Activated naive CD4-positive, alpha-beta T cell (primary cell): Measurements from ENCODE around the gene VWA8.

ENCODE experiments used
- DNase-seq, 4 experiments: peaks; one replicate each; lab custom pipeline; 2025; lab: John Stamatoyannopoulos, UW

Gene VWA8

DNA sequence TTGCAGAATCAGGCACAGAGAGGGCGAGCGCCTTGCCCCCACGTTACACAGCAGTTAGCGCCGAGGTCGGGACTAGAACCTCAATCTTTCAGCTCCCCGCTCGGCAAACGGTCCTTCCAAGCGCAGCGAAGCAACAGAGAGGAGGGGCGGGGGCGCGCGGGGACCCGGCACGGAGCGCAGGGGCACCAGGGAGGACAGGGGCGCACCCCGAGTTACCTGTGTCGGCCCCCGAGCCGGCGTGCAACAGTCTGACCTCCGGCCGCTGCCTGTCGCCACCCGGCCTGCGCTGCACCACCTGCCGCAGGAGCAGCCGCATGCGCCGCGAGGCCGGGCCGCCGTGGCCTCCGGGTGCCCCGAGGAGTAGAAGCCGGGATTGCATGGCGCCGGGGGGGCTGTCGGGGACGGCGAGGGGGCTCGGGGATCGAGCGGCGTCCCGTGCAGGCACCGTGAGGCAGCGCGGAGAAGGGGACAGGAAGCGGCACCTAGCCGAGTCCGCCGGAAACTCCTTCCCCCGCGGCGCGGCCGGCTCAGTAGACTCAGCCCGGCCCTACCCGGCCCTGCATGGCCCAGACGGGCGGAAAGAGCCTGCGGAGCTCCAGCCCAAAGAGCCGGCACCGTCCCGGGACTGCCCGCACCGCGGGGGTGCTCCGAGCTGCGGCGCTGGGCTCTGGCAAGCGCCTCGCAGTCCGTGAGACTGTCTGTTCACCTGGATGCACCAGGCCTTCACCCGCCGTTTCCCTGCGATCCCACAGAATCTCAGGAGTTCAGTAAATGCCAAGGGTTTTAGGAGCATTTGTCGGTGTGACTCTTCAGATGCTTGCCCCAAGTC lies at the start of gene VWA8:
Gene VWA8, minus strand, starts transcription at position 473 of the 829 bp plus-strand sequence. Its CDS starts 94 bp downstream, at position 379.
- peak; percentile 70 to 79 (median 72) for DNase-seq

DNA sequence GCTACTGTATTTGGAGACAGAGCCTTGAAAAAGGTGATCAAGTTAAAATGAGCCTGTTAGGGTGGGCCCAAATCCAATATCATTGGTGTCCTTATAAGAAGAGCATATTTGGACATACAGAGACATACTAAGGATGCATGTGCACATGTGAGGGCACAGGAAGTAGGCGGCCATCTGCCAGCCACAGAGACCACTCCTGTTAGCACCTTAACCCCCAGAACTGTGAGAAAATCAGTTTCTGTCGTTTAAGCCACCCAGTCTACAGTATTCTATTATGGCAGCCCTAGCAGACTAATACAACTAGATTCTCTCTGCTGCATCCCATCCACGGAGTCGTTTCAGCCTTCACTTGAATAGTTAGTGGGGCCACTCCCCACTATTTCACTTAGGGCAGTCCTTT lies 48.1 kb upstream of the VWA8 start:
- DNase-seq = no peak

DNA sequence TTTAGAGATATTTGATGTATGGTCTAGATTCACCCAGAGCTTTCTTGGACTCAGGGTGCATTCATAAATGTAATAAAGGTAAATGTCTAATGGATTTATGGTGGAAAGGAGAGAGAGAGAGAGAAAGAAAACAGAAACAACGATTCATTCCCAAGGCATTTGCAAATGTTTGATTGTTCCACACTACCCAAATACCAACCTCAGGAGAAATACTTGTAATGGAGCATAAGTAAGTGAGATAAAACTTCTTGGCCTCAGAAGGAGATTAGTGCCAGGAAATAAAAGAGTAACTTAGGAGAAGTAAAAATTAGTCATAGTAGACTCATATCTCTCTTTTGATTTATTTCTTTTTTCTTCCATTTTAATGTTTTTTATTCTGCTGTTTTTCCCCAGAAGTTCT lies 46.9 kb upstream of the VWA8 start:
- DNase-seq = no peak

GRCh38 chr13:42002066-42002465 lies 41.2 kb upstream of the VWA8 start:
- DNase-seq = no peak

DNA sequence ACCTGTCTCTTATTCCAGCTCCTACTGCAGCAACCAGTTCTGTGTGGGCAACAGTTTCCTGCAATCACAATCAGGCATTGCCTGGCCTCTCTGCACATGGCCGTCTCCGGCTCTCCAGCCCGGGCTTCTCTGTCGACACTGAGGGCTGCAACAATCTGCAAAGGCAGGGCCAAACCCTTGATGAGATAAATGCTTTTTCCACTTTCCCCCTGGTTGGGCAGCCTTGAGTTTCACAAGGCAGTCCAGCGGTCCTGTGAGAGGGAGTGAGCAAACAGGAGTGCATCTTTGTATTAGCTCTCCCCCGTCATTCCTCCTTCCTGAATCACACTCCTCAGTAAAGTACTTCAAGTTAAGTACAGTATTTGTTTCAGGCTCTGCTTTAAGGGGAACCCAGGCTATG lies 40.7 kb upstream of the VWA8 start:
- DNase-seq = no peak

GRCh38 chr13:42000846-42001245 lies 39.9 kb upstream of the VWA8 start:
- DNase-seq = no peak

DNA sequence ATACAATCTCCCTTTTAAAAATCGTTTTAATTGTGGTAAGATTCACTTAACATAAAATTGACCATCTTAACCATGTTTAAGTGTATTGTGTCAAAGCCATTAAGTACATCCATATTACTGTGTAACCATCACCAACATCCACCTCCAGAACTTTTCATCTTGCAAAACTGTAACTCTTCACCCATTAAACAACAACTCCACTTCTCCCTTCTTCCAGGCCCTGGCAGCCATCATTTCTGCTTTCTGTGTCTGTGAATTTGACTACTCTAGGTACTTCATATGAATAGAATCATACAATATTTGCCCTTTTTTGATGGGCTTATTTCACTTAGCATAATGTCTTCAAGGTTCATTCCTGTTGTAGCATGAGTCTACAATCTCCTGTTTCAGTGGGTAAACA lies 36.5 kb upstream of the VWA8 start:
- DNase-seq = no peak

DNA sequence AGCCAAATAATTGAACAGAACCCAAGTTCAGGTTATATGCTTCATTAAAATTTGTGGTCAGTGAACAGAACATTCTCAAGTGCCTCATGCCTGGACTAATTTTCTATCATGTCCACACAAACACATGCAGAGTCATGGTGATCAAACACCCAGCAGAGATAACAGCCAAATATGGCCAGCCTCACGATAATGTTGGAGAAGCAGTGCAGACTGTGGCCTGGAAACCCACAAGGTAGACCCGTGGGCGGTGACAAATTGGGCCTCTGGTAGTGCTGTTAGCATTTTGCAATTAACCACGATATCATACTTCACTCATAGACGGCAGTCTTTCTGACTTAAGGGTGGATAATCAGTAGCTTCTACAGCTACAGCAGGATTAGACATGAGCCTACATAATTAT lies 35.0 kb upstream of the VWA8 start:
- DNase-seq = no peak

GRCh38 chr13:41995336-41995735 lies 34.4 kb upstream of the VWA8 start:
- no peak for DNase-seq

DNA sequence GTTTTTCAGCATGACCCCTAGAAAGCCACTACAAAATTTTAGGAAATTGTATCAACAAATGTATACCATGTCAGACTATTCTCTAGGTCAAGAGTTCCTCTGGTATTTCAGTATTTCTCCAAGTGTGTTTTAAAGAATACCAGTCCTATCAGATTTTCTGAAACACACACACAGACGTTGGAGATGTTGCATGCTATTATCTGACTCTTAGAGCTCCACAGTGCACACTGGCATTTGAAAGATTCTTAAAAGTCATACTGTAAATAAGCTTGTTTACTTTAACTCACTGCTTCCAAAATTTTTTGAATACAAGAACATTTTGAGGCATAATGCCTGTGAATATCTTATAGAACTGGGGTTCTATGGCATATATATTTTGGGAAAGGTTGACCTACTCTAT lies 33.8 kb upstream of the VWA8 start:
- no peak for DNase-seq

DNA sequence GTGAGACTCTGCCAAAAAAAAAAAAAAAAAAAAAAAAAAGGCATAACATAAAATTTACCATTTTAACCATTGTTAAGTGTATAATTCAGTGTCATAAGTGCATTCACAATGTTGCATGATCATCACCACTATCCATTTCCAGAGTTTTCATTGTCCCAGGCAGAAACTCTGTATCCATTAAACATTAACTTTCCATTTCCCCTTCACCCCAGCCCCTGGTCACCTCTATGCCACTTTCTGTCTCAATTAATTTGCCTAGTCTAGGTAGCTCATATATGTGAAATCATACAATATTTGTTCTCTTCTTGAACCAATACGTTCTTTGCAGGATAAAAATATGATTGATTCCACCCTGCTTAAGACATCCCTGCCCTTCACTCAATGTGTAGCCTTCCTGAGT lies 31.0 kb upstream of the VWA8 start:
- no peak for DNase-seq

GRCh38 chr13:41988244-41988643 lies 27.3 kb upstream of the VWA8 start:
- DNase-seq = no peak

DNA sequence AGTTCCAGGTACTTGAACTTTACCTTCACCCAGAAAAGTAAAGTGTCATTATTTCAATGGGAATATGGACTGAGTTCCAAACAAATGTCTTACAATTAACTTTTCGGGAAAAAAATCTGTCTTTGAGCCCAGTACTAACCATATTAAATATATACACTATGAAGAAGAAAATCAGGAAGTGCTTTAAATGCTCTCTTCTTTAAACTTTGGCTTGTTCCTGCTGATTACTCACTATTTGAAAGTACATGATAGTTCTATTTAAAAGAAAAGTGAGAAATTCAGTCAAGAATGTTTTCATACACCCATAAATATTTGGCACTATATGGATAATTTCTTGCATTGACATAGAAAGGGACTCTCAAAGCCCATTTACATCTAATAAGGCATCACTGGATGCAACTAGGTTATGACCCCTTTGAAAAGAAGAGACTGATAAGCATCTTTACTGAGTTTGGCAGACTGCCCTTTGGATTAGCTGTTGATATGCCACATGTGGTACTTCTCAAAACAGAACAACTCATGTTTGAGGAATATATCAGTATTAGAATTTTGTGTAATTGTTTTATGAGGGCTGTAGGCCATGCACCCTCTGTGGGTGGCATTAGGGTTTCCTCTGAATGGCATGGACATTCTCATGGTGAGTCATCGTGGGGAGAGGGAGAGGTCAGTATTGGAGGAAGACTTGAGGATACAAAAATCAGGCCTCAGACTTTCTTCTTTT lies 25.0 kb upstream of the VWA8 start:
- DNase-seq = no peak

- no peak for DNase-seq
These were observed 21.2 kb upstream of the VWA8 start for GRCh38 chr13:41981951-41982715.

- no peak for DNase-seq
These were observed 17.1 kb upstream of the VWA8 start for GRCh38 chr13:41978007-41978406.

- DNase-seq = no peak
These were observed 15.6 kb upstream of the VWA8 start for GRCh38 chr13:41976476-41976875.

DNA sequence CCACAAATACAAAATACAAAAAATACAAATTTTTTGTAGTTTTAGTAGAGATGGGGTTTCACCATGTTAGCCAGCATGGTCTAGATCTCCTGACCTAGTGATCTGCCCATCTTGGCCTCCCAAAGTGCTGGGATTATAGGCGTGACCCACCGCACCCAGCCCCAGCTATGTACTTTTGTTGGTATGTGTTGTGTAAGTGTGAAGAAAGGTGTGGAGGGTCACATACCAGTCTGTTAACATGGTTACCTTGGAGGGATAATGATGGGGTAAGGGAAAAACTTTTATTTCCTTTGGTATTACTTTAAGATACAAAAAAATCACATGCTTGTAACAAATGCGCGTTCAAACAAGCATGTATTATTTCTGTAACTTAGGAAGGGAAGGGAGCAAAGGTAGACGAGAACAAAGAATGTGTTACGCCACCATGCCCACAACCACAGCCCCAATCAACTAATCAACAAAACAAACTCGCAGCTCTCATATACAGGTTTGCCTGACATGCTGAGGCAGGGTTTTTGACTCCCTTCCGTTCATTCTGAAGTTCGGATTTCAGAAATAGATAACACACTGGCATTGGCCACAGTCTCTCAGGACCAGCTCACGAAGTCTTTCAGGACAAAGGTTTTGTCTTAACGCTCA lies 13.5 kb upstream of the VWA8 start:
- DNase-seq = no peak

DNA sequence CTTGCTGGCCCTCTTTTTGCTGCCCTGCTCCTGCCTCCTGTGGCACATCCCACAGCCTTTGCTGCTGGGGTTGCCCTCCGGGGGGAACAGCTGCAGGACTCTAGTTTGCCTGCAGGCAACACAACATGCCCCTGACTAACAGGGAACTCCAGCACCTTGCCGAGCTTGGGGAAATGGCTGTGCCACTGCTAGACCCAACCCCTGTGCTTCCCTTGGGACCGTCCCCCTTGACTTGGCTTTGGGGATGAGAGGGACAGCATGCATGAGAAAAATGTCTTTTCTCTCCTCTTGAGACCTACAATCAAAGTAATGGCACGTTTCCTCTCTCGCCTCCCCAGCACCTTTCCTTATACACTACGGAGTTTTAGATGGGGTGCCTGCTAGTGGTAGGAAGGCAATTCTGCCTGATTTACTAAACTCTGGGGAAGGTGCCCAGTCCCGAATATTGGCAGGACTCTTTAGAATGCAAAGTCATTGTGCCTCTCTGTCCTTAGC lies 12.4 kb upstream of the VWA8 start:
- DNase-seq = no peak

GRCh38 chr13:41971848-41972247 lies 10.9 kb upstream of the VWA8 start:
- no peak for DNase-seq

GRCh38 chr13:41970918-41971317 lies 10.0 kb upstream of the VWA8 start:
- no peak for DNase-seq

- DNase-seq = no peak
These were observed 9.1 kb upstream of the VWA8 start for GRCh38 chr13:41970022-41970421.

DNA sequence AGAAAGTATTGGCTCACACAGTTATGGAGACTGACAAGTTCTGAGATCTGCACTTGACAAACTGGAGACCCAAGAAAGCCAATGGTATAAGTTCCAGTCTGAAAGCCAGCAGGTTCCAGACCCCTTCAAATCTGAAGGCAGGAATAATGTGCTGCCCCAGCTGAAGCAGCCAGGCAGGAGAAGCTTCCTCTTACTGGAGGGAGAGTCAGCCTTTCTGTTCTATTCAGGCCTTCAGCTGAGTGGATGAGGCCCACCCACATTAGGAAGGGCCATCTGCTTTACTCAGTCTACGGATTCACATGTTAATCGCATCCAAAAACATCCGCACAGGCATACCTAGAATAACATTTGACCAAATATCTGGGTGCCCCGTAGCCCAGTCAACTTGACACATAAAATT lies 8.2 kb upstream of the VWA8 start:
- no peak for DNase-seq
